ENCODE results near the gene NFIA. TPM values are rescaled to one million over a fixed set of nuclear protein-coding genes. Genes with fewer than 3 reads are reported as not detected.

NFIA gene
- total and polyA plus RNA-seq, 10 of the 15 experiments (the other 5 are each of a cell fraction or from before 2014, with no cell fraction given) = 0.10 to 0.16 TPM; not detected in 8

- TF ChIP-seq ZNF592 (IDR thresholded peaks at IDR 0.05) = no peak
- TF ChIP-seq SMC3 (IDR thresholded peaks at IDR 0.05; ENCODE audit: borderline replicate concordance, low read length) = no peak
- TF ChIP-seq SIX5 (IDR thresholded peaks at IDR 0.05; ENCODE audit: low read depth, low read length, severe bottlenecking) = no peak
- TF ChIP-seq ZNF217 (IDR thresholded peaks at IDR 0.05) = peak; percentile 98
- peak; percentile 40; the same call in 1 of the 2 replicates for TF ChIP-seq NR2F1 (conservative IDR thresholded peaks at IDR 0.05)
- peak; percentile 50; the same call in 1 of the 2 replicates for TF ChIP-seq PAX5 (IDR thresholded peaks at IDR 0.05; ENCODE audit: borderline replicate concordance, low read depth, low read length)
- TF ChIP-seq POLR2A (IDR thresholded peaks at IDR 0.05; ENCODE audit: low read depth, low read length) = no peak
These were observed 305.5 kb downstream of the NFIA start (continued) for GRCh38 chr1:61387829-61388228.

GRCh38 chr1:61388566-61388965 is 306.2 kb downstream of the NFIA start:
- no peak for DNase-seq (ENCODE audit: low read depth, low spot score)
- BruUV-seq (replicated peaks) = no TSS peak
- CTCF ChIA-PET = no interaction called here
- WGBS (ENCODE audit: insufficient coverage, insufficient replicate concordance, low lambda C conversion rate, missing lambda C conversion rate) = 38% methylated on average over 1 of the region's 1 CpG
- RAD21 ChIA-PET (ENCODE audit: unreplicated experiment) = no interaction called here
- no peak for FAIRE-seq
- in situ Hi-C loops (cut with MboI) = no loop called here
- Histone ChIP-seq H3K9ac (ENCODE audit: control insufficient read depth, insufficient read depth, low read length) (no peak overlapping the region), H3K27me3 (replicated peaks in 1 of 2; ENCODE audit: control insufficient read depth in 2 of 2, insufficient read depth in 2 of 2, low read length in 1 of 2) (no peaks in the 10 kb centered on the region), H3K36me3 (ENCODE audit: control insufficient read depth in 2 of 2, insufficient read depth in 2 of 2, low read length in 1 of 2) (no peaks in the 10 kb centered on the region), H3K4me2 (ENCODE audit: control insufficient read depth, insufficient read depth) (no peak overlapping the region), H3K9me3 (replicated peaks; ENCODE audit: control insufficient read depth, insufficient read depth, low read length) (no peaks in the 10 kb centered on the region), H3K79me2 (ENCODE audit: control insufficient read depth, insufficient read depth, low read length) (no peaks in the 10 kb centered on the region), H2AFZ (ENCODE audit: control insufficient read depth, low read depth, low read length) (no peak overlapping the region), H3K4me1 (ENCODE audit: control insufficient read depth, insufficient read depth, low read length) (no peaks in the 10 kb centered on the region), H3K27ac (ENCODE audit: control insufficient read depth, insufficient read depth) (no peak overlapping the region), H4K20me1 (ENCODE audit: control insufficient read depth, insufficient read depth) (no peaks in the 10 kb centered on the region), H3K4me3 (no peak overlapping the region)
- SMC1A ChIA-PET (ENCODE audit: uncharacterized antibody, unreplicated experiment) = no interaction called here
- intact Hi-C loops (cut with micrococcal nuclease; ENCODE audit: unreplicated experiment) = no loop called here
- no peak for ATAC-seq
- POLR2A ChIA-PET = no interaction called here
- no peak for TF ChIP-seq JUND (IDR thresholded peaks at IDR 0.05; ENCODE audit: low read depth, low read length)
- TF ChIP-seq ATF2 (IDR thresholded peaks at IDR 0.05; ENCODE audit: low read length) = no peak
- TF ChIP-seq CBFB (IDR thresholded peaks at IDR 0.05; ENCODE audit: low read depth) = no peak
- TF ChIP-seq BCLAF1 (IDR thresholded peaks at IDR 0.05) = no peak
- no peak for TF ChIP-seq IKZF2 (IDR thresholded peaks at IDR 0.05)
- TF ChIP-seq ZNF622 (IDR thresholded peaks at IDR 0.05) = no peak
- TF ChIP-seq SPI1 (IDR thresholded peaks at IDR 0.05; ENCODE audit: borderline replicate concordance, insufficient read depth, low read depth, low read length) = no peak
- TF ChIP-seq SUZ12 (IDR thresholded peaks at IDR 0.05; ENCODE audit: unreplicated experiment) = no peak

Data from GM12878 (cell line).